Esophagus mucosa (tissue), 1 donor: Measurements from ENCODE around the gene MKRN3. TPM values are rescaled to one million over a fixed set of nuclear protein-coding genes. Genes with fewer than 3 reads are reported as not detected.

ENCODE experiments used
- ATAC-seq: fragments of 200-7000 bp; cut with Tn5 transposase; one replicate; pipeline ENCODE4 v1.9.1; 2020
- total RNA-seq: library from RNA; stranded (reverse); gene quantifications from one replicate; pipeline ENCODE4 v1.2.4, GENCODE V29; 2023
- donor health status: DM: yes; HTN: yes; CAD: no.

The MKRN3 gene
- total RNA-seq: 2.5 TPM

DNA sequence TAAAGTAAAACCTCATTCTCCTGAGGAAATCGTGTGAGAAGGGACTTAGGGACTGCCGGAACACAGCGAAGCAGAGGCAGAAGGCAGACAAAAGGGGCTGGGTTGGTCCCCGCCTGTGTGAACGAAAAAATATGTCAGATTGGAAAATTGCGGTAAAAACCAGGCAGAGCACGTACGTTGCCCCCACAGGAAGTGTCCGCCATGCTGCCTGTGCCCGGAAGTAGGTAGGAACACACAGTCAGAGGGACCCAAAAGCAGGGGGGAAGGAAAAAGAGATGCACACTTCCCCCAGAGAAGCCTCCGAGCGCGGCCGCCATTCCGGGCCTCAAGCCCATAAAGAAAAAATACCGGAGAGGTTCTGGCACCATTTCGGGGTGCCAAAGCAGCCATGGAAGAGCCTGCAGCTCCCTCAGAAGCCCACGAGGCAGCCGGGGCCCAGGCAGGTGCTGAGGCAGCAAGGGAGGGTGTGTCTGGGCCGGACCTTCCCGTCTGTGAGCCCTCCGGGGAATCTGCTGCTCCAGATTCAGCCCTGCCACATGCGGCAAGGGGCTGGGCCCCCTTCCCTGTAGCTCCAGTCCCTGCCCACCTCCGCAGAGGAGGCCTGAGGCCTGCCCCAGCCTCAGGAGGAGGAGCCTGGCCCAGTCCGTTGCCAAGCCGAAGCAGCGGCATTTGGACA, at the start of gene MKRN3:
Gene MKRN3 (plus strand): TSS at position 280 of the 676 bp plus-strand sequence. CDS start 109 bp downstream, at position 389.
- peak; percentile 94 for ATAC-seq

DNA sequence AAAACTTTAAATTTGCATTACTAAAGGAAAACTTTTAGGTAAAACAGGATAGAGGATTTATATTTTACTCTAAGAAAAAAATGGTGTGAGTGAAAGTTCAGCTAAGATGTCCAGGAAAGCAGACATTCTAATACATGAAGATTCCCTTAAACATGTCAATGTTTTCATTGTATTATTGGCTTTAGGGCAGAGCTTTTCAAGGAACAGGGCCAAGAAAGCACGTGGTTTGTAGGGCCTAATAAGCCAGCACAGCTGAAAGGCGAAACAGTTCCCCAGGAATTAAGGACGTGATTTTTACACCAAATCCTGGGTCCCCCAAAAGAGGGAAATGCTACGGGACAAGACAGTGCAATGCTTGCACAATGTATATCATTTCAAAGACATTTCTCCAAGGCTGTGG, 48.6 kb upstream of the MKRN3 start:
- ATAC-seq: no peak

GRCh38 chr15:23518104-23518503, 47.4 kb upstream of the MKRN3 start:
- ATAC-seq: no peak

DNA sequence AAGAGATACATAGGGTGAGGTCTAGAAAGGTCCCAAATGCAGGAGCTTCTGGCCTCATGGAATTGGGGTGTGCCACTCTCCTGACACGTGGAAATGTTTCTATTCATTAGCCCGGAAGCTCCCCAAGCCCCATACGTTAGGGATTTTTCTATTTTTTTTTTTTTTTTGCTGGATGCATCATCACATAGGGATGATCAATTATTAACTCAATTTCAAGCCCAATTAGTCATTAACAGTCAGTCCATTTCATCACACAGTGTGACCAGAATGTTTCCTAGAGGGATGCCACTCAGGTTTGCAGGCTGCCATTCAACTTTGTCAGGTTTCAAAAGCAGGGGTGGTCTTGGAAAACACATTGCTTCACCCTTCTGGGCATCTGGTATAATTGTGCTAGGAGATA, 40.7 kb upstream of the MKRN3 start:
- ATAC-seq: no peak

DNA sequence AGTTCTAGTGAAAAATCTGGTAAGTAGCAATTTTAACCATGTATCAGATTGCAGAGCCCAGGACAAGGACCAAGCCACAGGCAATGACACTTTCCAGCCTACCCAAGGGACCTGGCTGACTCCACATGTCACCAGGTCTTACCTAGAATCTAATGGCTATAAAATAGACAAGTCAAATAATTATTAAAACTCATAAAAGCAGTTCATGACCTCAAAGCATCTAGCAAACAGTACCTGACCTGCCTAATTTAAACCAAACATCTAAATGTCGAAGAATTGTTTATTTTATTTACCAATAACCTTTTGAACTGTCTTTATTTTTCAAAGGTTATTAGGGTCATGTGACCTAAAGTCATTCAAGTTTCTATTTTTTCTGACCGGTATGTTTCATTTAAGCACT, 35.6 kb upstream of the MKRN3 start:
- no peak for ATAC-seq

- ATAC-seq: no peak
Observed at GRCh38 chr15:23532024-23532423, 33.5 kb upstream of the MKRN3 start.

DNA sequence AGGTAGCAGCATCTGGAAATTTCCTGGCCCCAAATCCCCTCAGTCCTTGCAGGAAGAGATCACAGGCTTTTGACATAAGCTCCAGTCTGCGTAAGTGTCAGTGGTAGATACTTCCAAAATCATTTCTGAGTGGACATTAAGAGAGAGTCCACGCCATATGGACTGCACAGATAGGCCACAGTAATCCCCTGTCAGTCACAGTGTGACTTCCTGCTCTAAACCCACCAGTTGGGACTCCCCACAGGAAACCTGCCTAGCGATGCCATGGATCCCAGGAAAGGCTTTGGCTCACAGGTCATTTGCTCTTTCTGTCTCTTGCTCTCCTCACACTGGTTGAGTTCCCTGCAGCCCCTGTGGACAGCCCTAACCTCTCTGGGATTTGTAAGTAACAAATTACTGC, 28.8 kb upstream of the MKRN3 start:
- no peak for ATAC-seq

- no peak for ATAC-seq
Observed at GRCh38 chr15:23538648-23539047, 26.8 kb upstream of the MKRN3 start.

GRCh38 chr15:23539892-23540291, 25.6 kb upstream of the MKRN3 start:
- no peak for ATAC-seq

DNA sequence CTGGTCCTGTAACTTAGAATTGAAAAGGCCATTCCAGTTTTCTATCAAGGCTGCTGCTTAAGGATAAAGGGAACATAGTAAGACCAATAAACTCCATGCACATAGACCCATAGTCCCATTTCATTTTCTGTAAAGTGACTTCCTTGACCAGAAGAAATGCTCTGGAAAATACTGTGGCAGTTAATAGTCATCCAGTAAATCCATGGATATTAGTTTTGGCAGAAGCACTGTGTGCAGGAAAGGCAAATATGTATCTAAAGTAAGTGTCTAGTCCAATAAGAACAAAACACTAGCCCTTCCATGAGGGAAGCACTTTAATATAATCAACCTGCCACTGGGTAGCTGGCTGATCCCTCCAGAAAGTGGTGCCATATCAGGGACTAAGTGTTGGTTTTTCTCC, 19.3 kb upstream of the MKRN3 start:
- ATAC-seq: no peak

GRCh38 chr15:23548071-23548470, 17.4 kb upstream of the MKRN3 start:
- no peak for ATAC-seq

DNA sequence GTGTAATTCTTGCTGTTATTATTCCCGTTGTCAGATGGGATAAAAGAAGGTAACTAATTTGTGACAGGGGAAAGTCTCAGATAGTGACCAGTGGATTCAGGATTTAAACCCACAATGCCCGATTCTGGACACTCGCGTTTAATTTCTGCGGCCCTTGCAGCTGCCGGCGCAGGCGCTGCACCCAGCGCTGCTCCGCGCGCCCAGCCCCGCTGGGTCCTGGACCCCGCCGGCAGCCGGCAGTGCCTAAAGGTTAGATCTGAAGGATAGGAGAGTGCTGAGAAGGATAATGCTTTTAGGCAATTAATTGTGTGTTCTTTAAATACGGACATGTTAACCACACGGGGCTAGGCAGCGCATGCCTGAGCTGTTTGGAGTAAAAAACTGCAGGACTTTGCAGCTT, 3.6 kb upstream of the MKRN3 start:
- ATAC-seq: no peak

GRCh38 chr15:23564821-23565394, 566 bp upstream of the MKRN3 start:
- ATAC-seq: no peak

DNA sequence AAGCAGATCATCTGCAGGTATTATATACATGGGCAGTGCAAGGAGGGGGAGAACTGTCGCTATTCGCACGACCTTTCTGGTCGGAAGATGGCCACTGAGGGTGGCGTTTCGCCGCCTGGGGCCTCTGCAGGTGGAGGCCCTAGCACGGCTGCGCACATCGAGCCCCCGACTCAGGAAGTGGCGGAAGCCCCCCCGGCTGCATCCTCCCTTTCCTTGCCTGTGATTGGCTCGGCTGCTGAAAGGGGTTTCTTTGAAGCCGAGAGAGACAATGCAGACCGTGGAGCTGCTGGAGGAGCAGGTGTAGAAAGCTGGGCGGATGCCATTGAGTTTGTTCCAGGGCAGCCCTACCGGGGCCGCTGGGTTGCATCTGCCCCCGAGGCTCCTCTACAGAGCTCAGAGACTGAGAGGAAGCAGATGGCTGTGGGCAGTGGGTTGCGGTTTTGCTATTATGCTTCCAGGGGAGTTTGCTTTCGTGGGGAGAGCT, 639 bp downstream of the MKRN3 start:
- ATAC-seq: peak; percentile 34

DNA sequence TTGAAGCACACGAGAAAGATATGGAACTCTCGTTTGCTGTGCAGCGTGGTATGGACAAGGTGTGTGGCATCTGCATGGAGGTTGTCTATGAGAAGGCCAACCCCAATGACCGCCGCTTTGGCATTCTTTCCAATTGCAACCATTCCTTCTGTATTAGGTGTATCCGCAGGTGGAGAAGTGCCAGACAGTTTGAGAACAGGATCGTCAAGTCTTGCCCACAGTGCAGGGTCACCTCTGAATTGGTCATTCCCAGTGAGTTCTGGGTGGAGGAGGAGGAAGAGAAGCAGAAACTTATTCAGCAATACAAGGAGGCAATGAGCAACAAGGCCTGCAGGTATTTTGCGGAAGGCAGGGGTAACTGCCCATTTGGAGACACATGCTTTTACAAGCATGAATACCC, 1.2 kb downstream of the MKRN3 start:
- ATAC-seq: peak; percentile 76

DNA sequence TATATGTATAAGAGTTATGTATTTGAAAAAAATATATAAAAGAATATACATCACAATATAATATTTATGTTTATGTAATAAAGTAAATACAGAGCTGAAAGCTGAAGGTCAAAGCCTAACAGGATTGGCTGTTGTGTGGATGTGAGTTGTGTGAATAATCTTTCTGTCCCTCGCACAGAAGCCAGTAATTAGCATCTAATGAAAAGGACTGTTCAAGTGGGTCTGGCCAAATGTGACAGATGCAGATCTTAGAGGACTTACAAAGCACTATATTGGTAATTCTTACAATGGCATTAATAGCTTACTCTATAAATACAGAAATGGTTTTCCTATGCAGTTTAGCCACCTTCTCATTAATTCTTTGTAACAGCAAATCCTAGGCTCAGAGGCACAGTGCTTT, 2.4 kb downstream of the MKRN3 start:
- no peak for ATAC-seq

- ATAC-seq: no peak
Observed at GRCh38 chr15:23569151-23569925, 3.9 kb downstream of the MKRN3 start.

- no peak for ATAC-seq
Observed at GRCh38 chr15:23570486-23570885, 5.0 kb downstream of the MKRN3 start.

GRCh38 chr15:23572844-23573243, 7.4 kb downstream of the MKRN3 start:
- ATAC-seq: no peak

GRCh38 chr15:23574742-23575141, 9.3 kb downstream of the MKRN3 start:
- no peak for ATAC-seq

GRCh38 chr15:23576061-23576460, 10.6 kb downstream of the MKRN3 start:
- no peak for ATAC-seq

GRCh38 chr15:23578521-23579150, 13.2 kb downstream of the MKRN3 start:
- no peak for ATAC-seq

- no peak for ATAC-seq
Observed at GRCh38 chr15:23588268-23588667, 22.8 kb downstream of the MKRN3 start.
